ENCODE measurements around the gene SLC22A4.

The SLC22A4 gene

DNA sequence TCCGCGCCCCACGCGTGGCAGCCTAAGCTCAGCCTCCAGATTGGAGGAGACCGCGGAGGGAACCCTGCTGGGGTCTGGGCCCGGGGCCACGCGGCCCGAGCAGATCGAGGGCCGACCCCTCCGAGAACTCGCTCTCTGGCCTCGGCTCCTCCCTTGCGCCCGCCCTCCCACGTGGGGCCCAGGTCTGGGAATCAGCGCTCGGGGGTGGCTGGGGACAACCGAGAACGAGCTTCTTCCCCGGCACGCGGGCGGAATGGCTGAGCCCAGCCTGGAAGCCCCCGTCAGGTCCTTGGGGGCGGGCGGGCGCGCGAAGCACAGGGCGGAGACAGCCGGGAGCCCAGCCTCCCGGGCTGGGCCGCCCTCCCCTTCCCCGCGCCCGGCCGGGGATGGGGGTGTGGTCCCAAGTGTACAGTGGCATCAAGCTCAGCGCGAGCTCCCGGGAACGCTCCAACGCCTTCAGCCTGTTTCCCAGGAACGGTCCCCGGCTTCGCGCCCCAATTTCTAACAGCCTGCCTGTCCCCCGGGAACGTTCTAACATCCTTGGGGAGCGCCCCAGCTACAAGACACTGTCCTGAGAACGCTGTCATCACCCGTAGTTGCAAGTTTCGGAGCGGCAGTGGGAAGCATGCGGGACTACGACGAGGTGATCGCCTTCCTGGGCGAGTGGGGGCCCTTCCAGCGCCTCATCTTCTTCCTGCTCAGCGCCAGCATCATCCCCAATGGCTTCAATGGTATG lies at the start of gene SLC22A4:
Gene SLC22A4, plus strand, starts transcription at position 403 of the 736 bp plus-strand sequence. Its CDS starts 223 bp downstream, at position 626.
- DNase-seq = peak; percentile 92

DNA sequence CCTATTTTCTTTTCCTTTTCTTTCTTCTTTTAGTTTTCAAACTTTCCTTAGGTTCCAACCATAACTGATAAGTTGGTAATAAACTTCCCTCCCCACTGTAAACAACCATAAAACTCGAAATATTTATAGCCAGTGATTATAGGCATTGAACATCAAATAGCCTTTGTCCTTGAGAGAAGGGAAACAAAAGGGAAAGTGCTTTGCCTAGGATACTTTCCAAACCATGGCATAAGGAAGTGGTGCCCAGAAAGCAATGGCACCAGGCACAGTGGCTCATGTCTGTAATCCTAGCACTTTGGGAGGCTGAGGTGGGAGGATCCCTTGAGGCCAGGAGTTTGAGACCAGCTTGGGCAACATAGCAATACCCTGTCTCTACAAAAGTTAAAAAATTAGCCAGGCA lies 48.6 kb upstream of the SLC22A4 start:
- DNase-seq = no peak

DNA sequence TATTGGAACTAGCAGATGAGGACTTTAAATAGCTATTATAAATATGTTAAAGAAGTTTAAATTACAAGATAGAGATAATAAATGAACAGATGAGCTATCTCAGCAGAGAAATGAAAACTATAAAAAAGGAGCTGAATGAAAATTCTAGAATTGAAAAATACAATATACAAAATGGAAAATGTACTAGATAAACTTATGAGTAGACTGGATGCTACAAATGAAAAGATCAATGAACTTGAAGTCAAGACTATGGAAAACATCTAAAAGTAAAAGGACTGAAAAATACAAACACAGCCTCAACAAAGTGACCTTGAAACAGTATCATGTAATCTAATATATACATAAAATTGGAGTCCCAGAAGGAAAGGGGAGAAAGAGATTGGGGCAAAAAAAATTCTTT lies 47.4 kb upstream of the SLC22A4 start:
- no peak for DNase-seq

DNA sequence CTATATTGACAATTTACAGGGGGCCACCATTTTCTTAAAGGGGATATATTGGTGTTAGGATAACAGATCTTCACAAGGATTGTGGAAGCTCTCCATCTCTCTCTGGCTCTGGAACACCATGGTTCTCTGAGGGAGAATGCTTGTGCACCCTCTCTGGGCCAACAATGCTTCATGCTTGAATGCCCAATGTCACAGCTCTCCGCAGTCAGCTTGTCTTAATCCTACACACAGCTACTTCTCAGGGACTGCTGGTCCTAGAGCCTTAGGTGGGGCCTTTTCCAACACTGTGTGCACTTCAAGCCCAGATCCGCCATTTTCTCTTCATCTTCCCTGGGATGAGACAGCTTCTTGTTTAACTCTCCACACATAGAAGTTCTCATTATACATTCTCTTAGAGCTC lies 43.6 kb upstream of the SLC22A4 start:
- DNase-seq = no peak

DNA sequence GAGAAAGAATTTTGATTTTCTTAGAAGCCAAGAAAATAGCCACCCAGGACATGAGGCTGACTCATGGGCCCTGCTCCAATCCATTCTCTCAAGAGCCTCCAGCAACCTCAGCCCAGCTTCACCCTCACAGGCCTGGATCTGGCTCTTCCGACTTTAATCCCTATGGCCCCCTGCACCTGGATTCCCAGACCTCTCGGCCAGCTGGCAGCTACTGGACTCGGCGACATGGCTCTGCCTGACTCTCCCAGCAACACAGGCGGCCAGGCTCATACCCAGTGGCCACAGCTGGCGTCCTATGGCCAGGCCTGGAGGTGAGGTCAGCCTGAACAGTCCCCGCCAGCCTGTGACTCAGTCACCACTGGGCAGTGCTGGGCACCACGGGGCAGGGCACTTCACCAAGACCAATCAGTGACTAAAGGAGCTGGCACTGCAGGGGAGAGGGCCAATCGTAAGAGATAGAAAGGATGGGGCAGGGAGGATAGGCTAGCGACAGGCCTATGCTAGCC lies 42.9 kb upstream of the SLC22A4 start:
- DNase-seq = peak; percentile 1

DNA sequence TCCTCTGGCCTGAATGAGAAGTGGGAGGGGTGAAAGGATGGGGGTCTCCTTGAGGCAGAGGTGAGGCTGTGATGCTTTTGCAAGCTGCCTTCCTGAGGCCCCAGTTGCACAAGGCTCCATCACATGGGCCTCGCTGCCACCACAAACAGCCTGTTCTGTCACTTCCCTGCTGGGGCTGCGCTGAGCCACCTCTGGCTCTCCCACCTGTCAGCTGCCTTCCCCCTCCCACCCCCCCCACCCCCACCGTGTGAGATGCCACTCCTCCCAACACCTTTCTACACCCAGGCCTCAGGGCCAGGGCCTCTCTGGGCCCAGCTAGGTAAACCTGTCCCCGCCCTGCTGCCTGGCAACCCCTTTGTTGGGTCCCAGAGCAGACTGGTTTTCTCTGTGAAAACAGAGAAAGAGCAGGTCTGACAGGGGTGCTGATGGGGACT lies 41.2 kb upstream of the SLC22A4 start:
- DNase-seq = no peak

DNA sequence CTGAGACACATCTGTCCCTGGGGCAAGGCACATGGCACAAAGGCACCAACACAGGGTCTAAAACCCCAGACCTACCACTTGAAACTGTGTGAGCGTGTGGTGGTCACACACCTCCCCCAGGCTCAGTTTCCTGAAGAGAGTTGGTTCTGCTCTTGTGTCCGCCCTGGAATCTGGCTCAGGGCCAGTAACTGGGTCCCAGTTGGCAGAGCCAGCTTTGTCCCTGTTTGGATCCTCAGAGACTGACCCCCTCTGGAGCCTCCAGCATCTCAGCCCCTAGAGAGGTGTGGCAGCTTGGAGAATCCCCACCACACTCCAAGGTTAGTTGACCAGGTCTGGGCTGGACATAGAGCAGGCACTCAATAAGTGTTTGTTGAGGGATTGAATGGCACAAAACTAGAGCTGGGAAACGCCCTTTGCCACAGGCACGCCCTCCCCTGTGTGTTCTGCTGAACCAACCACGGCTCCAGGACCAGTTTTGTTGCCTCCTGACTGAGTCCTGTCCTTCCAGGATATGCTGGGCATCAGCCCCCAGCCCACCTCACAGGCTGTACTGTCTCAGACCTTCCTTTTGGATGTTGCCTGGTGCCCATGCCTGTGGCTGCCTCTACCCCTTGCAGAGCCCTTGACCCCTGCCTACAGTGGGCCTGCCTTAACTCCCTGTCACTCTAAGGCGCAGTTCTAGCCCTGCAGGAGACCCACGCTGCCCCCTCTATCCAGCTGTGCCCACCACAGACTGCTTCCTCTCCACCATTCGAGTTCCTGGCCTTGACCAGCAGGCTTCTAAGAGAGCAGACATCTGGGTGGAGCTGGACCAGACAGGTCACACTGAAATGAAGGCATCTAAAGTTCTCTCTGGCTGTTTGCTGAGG lies 40.5 kb upstream of the SLC22A4 start:
- DNase-seq = no peak

DNA sequence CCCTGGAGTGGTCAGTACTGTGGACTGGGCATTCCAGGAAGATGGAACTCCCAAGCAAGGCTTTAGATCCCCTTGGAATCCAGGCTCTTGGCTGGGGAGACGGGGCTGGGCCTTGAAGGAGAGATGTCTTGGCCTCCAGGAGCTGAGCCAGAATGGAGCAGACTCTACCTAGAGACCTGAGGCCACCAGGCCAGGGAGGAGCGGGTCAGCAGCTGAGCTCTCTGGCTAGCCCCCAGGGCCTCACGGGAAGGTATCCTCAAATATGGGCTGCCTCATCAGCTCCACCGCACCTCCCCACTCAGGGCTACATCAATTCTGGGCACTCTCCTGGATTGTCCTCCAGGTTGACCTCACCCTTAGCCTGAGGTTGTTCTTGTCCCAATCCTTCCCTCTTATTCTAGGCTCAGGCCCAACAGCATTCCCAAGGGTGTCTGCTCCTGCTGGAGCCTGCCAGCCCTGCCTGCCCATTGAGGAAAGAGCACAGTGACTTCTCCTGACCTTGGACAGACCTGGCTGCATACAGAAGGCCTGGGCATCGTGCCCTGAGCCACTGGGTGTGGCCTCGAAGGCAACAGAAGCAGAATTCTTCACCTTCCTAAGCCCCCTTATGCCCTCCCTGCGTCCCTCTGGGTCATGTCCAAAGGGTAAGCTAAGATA lies 39.7 kb upstream of the SLC22A4 start:
- DNase-seq = no peak

DNA sequence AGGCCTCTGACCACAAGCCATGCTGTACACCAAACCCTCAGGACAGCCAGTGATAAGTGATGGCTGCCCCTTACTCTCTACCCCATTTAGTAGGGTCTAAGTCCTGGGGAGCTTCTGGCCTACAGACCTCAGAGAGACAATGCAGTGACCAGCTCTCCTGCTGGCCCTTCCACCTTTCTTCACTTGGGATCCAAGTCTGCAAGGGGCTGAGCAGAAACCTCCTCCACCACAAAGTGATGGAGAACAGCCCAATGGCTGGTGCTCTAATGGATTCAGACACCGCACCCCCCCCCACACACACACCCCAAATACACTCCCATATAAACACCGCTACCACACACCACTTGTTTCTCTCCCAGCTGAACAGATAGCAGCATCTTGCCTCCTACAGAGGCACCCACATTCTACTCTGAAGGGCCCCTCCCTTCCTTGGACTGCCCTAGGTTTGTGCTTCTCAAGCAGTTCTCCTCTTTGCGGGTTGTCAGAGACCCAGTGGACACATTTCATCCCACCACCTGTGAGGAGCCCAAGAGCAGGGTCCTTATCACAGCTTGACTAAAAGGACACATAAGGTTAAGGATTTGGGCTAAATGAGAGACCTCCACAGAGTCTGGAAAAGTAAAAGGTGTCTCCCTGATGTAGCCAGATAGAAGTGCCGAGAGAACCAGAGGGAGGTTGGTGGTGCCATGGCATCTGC lies 38.0 kb upstream of the SLC22A4 start:
- no peak for DNase-seq

DNA sequence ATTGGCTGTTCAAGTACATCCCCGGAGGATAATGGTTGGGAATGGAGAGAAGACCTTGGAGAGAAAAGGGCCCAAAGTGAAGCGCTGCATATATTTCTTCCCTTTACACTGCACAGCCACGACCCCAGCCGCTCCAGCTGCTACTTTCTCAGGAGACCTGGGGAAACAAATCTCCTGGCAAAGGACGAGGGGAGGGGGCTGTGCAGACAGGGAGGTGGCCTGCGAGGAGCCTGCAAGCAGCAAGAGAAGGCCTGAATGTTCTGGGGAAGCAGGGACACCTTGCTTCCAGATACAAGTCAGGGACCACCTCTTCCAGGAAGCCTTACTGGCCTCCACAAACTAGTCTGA lies 37.4 kb upstream of the SLC22A4 start:
- no peak for DNase-seq

DNA sequence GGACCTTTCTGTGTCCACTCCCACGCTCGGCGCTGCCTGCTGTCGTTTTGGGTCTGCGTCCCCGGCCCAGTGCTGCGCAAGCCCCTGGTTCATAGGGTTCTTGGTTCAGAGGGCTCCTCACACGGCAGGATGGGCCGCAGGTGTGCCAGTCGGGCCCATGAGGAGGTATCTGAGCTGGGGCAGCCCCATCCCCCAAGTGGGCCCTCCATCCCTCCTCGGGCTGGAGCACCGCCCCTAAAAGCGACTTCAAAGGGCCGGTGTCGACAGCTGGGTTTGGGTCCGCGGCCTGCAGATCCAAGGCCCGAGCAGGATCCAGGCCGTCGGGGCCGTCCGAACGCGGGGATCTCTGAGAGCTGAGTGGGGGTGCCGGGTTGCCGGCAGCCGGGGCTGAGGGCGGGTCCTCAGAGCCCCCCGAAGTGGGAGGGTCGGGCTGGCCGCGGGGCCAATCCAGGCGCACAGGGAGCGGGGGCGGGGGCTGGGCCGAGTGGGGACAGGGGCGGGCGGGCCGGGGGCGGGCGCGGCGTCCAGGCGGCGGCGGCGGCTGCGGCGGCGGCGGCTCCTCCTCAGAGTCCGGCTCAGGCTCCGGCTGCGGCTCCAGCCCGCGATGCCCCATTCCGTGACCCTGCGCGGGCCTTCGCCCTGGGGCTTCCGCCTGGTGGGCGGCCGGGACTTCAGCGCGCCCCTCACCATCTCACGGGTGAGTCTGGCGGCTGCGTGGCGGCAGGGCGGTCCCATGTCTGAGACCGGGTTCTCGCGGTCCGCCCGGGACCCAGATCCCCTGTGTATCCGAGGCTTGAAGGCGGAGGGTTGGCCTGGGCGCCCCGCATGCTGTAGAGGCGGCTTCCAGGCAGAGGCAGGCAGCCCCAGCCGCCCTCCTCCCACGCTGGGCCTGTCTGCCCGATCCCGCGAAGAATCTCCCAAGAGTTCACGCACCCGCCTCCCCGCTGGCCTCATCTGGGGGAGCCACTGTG lies 36.8 kb upstream of the SLC22A4 start, which contains the start of gene PDLIM4:
Gene PDLIM4, plus strand, starts transcription at position 566 of the 971 bp plus-strand sequence. Its CDS starts 39 bp downstream, at position 605.
- DNase-seq = peak; percentile 59

DNA sequence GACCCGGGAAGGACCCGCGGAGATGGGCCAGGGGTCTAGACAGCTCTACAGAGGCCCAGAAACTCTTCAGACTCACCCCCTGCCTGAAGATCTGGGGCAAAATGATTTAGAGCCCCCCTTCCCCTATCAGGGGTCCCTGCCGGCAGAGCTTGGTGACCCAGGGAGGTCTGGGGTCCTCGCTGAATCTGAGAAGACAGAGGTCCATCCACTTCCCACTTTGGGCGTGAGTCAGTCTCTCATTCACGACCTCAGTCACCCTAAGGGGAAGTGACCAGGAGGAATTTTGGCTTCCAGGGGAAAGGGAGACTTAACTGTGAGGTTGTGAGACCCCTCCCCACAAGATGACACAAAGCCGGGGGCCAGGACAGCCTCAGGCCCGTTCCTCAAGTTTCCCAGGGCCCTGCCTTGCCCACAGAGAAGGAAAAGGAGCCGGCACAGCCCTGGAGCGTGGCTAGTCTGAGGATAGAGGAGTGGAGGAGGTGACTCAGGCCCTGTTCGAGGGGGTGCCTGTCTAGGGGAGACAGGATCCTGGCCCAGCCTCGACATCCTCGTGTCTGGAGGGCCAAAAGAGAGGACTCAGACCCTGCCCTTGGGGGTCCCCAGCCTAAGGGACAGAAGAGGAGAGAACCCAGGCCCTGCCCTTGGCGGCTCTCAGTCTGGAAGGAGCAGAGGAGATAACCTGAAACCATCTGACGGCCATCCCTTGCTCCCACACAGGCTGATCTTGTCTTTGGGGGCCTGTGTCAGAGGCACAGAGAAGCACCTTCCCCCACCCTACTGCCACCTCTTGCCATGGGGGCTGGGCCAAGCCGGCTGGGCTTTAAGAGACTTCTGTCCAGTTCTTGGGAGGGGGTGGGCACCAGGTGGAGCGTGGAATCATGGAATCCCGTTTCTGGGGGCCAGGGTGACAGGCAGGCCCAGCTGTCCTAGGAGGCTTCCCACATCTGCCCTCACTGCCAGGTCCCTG lies 35.8 kb upstream of the SLC22A4 start:
- DNase-seq = peak; percentile 71

DNA sequence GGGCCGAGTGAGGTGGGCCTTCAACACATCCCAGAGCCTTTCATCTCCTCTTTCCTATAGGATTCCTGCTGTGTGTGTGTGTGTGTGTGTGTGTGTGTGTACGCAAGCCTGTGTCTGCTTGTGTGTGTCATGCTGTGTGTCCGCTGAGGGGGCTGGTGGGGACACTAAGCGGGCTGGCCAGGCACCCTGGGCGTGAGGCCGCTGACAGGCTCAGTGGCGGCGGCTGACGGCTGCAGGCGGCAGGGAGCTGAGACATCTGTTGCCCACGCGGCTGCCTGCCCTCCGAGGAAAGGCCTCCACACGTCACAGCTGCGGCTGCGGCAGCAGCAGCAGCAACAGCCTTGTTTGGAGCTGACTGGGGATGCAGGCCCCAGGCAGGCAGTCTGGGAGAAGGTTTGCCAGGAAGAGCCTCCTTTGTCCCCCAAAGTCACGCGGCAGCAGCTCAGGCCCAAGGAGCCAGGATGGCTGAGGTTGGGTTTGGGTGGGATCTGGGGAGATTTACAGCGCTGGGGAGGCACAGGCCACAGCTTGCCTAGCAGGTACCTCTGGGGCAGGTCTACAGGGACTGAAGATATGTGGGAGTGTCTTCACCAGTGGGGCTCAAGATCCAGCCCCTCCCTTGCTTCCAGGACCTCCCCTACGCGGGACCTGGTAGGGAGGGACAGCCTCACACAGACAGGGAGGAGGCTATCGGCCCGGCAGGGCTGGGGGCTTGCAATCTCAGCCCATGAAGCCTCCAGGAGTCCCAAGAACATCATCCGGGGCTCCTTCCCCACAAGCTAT lies 34.9 kb upstream of the SLC22A4 start:
- DNase-seq = peak; percentile 76

DNA sequence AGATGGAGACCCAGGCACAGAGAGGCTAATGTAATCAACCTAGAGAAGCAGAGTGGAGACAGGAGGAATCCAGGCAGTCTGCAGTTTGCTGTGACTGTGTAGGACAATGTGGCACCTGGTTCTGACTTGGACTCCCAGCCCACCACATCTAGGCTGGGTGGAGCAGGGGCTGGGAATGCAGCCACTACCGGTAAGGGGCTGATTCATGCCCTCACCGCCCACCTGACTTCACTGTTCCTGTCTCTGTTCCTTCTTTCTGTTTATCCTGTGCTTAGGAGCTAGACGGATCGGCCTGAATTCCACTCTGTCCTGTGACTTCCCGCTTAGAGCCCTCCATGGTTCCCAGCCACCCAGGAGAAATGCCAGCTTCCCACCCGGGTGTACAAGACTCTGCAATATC lies 34.1 kb upstream of the SLC22A4 start:
- no peak for DNase-seq

DNA sequence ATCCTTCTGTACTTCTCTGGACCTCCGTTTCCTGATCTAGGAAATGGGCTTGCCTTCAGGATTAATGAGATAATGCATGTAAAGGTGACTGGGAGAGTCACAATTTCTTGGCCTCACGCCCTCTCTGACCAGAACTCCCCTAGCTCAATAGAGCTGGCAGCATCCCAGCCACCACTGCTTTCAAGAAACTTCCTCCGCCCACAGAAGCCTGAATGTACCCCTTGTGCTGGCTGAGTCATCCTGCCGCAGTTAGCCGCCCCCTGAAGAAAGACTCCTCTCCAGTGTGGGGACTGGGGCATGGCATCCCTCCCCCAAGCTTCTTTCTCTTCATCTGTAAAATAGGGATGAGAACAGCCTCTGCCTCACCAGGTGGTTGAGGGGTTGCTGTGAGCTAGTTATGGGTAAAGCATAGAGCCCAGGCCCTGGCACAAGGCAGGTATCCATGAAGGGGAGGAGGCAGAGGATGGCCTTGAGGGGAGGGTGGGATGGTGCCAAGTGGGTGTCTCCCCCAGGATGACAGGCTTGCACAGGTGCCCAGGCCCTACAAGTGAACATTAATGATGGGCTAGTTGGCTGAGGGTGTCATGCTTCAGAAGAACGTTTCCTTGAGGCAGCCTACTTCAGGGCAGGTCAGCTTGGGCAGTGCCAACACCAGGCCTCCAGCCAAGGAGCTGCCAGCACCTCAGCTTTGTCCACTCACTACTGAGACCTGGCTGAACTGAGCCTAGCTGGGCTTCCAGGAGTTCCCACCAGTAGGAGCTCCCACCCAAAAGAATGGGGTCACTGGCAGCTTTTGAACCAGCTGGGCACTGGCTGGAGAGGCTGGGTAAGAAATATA lies 33.3 kb upstream of the SLC22A4 start:
- DNase-seq = no peak

DNA sequence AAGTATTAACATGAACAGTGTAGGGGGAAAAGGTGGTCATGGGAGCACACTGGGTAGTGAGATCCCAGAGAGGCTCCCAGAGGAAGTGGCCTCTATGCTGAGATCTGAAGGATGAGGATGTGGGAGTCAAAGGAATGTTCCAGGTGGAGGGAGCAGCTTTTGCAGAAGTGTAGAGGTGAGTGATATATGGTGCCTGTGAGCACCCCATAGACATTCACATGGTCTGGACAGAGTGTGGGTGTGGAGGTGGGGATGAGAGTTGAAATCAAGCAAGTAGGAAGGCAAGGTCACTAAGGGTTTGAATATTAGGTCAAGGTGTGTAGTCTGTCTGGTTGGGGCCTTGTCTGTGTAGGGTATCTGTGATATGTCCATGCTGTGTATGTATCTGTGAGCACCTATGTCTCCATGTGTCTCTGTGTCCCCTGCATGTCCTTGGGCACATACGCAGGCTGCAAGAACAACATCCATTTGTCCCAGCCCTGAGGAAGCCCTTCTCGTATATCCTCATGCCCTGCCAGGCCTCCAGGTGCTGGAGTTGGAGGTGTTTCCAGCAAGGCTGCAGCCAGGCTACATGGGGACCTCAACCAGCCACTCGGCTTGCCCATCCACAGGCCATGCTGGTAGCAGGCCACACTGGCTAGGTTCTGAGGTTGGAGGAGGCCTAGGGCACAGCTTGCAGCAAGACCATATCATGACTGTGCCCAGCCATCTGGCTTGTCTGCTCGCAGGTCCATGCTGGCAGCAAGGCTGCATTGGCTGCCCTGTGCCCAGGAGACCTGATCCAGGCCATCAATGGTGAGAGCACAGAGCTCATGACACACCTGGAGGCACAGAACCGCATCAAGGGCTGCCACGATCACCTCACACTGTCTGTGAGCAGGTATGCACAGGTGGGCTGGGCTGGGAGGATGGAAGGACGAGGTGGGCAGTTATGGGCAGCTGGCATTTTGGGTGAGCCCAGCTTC lies 32.0 kb upstream of the SLC22A4 start:
- no peak for DNase-seq

DNA sequence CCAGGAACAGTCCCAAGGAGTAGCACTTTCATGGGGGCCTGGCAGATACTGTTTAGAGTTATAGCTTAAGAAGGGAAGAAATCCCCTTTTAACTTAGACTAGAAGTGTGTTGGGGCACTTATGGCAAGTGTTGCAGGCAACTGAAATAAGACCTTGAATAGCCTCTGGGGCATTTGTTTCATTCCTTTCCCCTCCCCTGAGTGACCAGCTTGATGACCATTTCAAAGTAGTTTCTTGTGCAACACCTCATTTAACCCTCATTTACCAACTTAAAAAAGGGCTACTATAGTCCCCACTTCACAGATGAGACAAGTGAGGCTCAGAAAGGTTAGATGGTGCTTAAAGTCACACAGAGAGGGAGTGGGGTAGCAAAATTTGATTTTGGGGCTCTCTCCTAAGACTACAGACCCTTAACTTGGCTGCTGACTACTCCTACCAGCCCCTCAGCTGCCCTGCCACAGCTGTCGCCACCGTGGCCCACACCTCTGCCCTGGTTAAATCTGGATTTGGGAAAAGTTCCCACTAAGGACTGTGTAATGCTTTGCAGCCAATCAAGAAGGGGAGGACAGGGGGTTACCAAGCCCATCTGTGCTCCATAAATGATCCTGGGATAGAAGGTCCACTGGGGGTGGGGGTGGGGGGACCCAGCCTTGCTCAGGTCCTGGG lies 31.2 kb upstream of the SLC22A4 start:
- no peak for DNase-seq

All from NCI-H82 (cell line).